Choroid plexus epithelial cell (primary cell): ENCODE data around the gene ANKMY1.

Experiments
- DNase-seq: peaks from one replicate; pipeline ENCODE4 v3.0.0-alpha.2; 2010; ENCODE audit warnings: low read depth
- H3K4me3 ChIP-seq: 2 replicates; pipeline ENCODE4 v1.5.1; 2011; ENCODE audit warnings: low read depth, mild to moderate bottlenecking, control low read depth, low read length, moderate library complexity
- TF ChIP-seq, protein P1 (sequence below): conservative IDR thresholded peaks from 2 replicates; pipeline ENCODE4 v1.5.1; 2011; ENCODE audit warnings: low read depth, mild to moderate bottlenecking, control low read depth, inconsistent platforms, low read length, moderate library complexity

The ANKMY1 gene

DNA sequence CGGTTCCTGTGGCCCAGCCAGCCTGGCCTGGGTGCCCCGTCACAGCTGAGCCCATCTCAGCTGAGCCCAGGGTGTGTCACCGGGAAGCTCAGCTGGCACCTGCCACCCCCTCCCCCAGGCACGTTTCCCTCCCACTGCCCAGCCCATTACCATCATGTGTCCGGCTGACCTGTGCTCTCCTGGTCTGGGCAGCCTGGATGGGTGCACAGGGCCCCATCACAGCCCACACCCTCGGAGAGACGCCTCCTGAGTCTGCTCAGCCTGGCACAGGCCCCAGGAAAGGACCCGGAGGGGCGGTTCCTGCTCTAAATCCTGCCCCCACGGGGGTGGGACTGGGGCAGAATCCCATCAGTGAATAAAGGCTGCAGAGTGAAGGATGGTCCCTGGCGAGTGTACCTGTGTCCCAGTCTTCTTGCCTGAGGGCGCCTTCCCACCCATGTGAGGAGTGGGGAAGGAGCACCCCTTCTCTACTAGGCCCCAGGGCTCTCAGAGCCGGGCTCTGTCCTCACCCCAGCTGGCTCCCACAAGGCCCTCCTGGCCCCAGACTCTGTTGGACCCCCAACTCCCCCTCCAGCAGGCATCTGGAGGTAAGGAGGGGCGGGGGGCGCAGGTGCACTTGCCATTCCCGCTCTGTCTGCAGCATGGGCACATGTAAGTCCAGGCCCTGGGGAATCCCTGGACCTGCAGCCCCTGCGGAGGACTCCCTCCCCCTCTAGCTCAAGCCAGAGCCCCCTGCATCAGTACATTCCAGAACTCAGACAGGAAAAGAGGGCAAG, 101.2 kb downstream of the ANKMY1 start:
- DNase-seq, result no peak

DNA sequence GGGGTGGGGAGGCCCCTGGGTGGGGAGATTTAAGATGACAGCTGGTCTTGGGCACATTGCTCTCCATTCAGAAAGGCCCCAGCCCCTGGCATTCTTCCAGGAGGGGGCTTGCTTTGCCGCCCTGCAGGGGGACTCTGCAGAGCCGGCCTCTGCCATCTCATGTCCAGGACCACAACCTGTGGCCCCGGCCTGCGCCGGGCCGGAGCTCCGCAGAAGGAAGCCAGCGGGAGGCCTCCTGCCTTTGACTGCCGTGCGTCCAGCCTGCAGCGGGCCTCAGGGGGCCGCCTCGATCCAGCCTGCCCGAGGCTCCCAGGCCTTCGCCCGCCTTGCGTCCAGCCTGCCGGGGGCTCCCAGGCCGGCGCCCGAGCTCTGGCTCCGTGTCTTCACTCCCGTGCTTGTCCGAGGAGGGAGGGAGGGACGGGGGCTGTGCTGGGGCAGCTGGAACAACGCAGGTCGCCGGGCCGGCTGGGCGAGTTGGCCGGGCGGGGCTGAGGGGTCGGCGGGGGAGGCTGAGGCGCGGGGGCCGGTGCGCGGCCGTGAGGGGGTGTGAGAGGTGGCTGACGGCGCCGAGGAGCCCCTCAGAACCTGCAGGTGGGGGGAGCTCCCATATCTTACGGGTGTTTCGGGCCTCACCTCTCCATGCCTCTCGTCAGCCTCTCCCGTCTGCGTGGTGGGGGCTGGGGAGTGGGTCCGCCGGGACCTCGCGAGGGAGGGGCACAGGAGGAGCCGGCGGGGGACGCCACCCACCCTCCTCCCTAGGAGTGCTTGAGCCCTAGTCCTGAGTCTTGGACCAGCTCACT, 101.9 kb downstream of the ANKMY1 start:
- no peak overlapping the region for H3K4me3 ChIP-seq
- TF ChIP-seq, protein P1, sequence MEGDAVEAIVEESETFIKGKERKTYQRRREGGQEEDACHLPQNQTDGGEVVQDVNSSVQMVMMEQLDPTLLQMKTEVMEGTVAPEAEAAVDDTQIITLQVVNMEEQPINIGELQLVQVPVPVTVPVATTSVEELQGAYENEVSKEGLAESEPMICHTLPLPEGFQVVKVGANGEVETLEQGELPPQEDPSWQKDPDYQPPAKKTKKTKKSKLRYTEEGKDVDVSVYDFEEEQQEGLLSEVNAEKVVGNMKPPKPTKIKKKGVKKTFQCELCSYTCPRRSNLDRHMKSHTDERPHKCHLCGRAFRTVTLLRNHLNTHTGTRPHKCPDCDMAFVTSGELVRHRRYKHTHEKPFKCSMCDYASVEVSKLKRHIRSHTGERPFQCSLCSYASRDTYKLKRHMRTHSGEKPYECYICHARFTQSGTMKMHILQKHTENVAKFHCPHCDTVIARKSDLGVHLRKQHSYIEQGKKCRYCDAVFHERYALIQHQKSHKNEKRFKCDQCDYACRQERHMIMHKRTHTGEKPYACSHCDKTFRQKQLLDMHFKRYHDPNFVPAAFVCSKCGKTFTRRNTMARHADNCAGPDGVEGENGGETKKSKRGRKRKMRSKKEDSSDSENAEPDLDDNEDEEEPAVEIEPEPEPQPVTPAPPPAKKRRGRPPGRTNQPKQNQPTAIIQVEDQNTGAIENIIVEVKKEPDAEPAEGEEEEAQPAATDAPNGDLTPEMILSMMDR, result no peak
- DNase-seq, result peak; percentile 29

More for the DNA sequence above, 101.2 kb downstream of the ANKMY1 start:
- TF ChIP-seq, protein P1, result no peak
- no peak overlapping the region for H3K4me3 ChIP-seq

DNA sequence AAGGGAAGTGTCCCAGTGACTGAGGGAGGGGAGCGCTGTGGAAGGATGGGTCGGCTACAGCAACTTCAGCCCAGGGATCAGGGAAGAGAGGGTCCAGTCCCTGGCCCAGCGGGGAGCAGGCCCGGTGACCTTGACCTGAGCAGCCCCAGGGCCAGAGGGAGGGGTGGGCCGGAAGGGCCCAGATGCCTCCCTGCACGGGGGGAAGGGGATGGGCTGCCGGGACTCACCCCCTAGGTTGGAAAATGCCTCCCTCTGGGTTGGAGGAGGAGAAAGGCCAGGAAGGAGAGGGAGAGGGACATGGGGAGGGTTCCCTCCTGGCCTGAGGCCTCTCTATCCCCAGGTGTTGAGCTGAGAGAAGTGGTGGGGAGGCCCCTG, 102.5 kb downstream of the ANKMY1 start:
- no peak overlapping the region for H3K4me3 ChIP-seq

DNA sequence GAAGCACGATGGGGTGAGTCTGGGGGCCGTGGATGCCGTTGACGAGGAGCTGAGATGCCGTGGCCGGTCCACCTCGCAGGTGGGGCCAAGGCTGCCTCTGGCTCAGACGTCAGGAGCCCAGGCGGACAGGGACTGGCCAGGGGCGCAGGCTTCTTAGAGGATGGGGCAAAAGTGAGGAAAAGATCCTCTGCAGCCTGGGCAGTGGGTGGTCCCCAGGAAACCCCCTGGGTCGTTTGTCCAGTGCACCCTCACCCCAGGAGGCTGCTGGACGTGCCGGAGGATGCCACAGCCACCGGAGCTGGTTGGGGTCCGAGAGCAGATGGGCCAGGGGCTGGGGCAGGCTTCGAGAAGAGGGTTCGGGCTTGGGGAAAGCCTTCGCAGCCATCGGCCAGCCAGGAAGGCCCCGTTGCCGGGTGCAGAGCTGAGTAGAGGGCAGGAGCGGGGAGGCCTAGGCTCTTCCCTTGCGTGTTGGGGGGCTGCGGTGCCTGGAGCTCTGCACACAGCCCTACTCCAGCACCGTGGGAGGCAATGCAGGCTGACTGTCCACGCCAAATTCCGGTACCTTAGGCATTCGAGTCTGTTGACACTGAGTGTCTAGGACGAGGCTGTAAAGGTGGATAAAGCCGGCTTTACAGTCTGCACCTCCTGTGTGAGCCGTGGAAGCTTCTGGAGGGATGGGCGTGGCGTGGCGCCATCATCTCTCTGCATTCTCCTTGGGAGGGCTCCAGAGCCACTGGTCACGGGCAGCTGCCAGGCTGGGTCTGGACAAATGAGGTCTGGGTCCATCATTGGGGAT, 103.5 kb downstream of the ANKMY1 start:
- no peak overlapping the region for H3K4me3 ChIP-seq
- DNase-seq, result no peak
- TF ChIP-seq, protein P1, result no peak

More for the DNA sequence above, 102.5 kb downstream of the ANKMY1 start:
- TF ChIP-seq, protein P1, result no peak
- no peak for DNase-seq

DNA sequence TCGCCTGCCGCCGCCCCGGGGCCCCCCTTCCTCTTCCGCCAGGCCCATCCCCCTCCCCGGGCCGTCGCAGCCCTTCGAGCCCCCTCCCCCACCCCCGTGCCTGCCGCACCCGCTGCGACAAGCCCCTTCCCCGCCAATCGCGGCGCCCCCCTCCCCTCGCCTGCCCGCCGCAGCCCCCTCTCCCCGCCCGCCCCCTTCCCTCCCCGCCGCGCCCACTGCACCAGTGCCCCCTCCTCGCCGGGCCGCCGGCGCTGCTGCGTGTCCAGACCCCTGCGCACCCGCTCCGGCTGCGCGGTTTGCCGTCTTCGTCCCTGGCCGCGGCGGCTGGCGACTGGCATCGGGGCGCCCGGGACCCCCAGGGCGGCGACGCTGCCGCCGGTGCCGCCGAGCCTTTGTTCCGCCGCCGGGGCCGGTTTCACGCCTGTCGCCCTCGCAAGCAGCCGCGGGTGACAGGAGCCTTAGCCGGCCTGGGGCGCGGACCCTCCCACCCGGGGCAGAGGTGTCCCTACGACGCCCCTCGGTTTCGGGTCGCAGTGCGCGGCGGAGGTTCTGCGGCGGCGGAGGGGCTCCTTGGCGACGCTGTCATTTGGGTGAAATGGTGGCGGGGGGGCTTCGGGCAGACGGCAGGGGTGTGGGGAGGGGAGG, 104.2 kb downstream of the ANKMY1 start:
- no peak for DNase-seq
- peak overlapping the region; percentile 2 for H3K4me3 ChIP-seq
- TF ChIP-seq, protein P1, result no peak

DNA sequence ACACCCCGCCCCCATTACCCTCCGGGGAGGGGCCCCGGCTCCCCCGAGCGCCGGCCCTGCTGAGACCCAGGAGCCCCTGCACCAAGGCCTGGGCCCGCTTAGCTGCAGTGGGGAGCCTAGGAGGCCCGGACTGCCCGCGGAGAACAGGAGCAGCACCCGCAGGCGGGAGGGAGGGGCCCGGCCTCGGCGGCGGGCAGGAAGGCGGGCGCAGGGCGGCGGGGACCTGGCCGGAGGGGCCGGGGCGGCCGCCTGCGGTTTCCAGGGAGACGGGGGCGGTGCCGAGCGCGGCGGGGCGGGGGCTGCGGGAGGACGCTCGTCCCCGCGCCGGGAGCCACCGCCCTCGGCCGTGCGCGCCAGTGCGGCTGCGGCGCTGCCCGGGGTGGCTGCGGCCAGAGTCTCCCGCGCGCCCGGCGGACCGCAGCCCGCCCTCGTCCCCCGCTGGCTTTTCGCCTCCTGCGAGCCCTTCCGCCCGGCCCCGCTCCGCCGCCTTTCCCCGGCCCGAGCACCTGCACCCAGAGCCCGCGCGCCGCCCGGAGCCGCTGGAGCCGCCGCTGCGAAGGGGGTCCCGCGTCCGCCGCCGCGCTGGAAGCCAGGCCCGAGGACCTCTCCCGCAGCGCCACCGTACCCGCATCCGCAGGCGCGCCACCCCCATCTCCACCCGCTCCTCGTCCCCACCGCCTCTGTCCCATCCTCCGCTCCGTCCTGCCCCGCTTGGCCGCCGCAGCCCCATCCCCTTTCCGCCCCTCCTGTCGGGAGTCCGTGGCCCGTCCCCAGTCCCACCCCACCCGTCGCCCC, 105.1 kb downstream of the ANKMY1 start:
- DNase-seq, result peak; percentile 26
- H3K4me3 ChIP-seq, result peak overlapping the region; percentile 47
- TF ChIP-seq, protein P1, result no peak
